SIG-M5 treated with dmso at 0.1 percent for 504 hours (cell line): ENCODE measurements around the gene FGL2.
"Not testable (repeated sequence)": the region's sequence is repeated elsewhere in the genome, so short reads cannot be mapped to it uniquely, and the experiment has no call there.

Experiments
- DNase-seq: peaks from one replicate; lab custom pipeline; 2025; ENCODE audit not compliant: unreplicated experiment; lab: John Stamatoyannopoulos, UW

FGL2 gene

GRCh38 chr7:77171073-77171472, 28.5 kb downstream of the FGL2 start:
- not testable (repeated sequence) for DNase-seq

- peak; percentile 92 for DNase-seq
Observed at GRCh38 chr7:77157446-77157845, 42.2 kb downstream of the FGL2 start.

DNA sequence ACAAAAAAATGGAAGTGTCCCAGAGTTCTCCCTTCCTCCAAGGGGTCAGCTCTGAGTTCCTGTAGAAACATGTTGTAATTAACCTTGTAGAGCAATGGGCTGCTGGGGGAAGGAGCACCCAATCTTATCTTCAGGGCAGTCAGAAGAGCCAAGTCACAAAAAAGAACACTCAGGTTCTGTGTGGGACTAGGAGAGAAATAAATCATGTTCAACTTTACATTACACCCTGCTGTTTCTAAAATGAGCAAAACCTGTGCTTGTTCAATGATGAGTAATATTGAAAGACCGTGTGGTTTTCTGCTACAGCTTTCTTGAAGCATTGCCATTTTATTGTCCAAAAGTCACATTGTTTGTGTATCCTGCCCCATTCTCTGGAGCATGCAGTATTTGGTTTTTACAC, 42.6 kb downstream of the FGL2 start:
- not testable (repeated sequence) for DNase-seq

- DNase-seq = not testable (repeated sequence)
Observed at GRCh38 chr7:77155601-77156377, 43.8 kb downstream of the FGL2 start.

- DNase-seq = not testable (repeated sequence)
Observed at GRCh38 chr7:77154917-77155464, 44.6 kb downstream of the FGL2 start.

DNA sequence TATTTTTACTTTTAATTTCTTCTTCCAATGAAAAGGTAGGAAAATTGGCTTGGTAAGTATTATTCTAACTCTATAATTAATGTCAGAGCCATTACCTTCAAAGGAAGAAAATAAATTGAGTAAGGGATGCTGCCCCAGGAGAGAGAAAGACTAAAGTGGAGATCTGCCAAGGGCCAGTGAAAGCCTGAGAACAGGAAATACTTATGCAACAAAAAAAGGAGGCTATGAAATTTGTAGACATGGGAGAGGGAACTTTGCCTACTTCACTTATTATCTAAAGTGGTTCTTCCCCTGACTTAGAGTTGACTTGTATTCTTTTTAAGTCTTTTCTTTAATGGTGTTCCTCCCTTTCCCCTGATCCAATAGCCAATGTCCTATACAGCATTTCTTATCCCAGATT, 47.4 kb downstream of the FGL2 start:
- peak; percentile 11 for DNase-seq
